Psoas muscle (tissue), 8 donors: Measurements from ENCODE around the gene CELF4. TPM values are rescaled to one million over a fixed set of nuclear protein-coding genes. Genes with fewer than 3 reads are reported as not detected.

ENCODE experiments used
- ATAC-seq, 4 donors: fragments of 200-7000 bp; cut with Tn5 transposase; one replicate each; pipeline ENCODE4 v1.9.1; 2020; ENCODE audit warnings: moderate library complexity in 3 of 4, mild to moderate bottlenecking in 2 of 4
- DNase-seq, 2 donors: peaks; one replicate each; pipeline ENCODE4 v3.0.0-alpha.2; 2020
- H3K27ac ChIP-seq: fragments of 200-600 bp; one replicate; pipeline ENCODE4 v1.8.0; 2022
- H3K27me3 ChIP-seq, 3 donors: fragments of 200-600 bp in 1 of 3; one replicate each; pipeline versions ENCODE4 v1.6.1 to v1.8.0; 2013 to 2022; ENCODE audit warnings: low read length in 2 of 3, mild to moderate bottlenecking in 2 of 3, moderate library complexity in 1 of 3; ENCODE audit not compliant: insufficient read depth in 3 of 3
- H3K36me3 ChIP-seq, 2 donors: fragments of 200-600 bp in 1 of 2; one replicate each; pipeline versions ENCODE4 v1.6.1 to v1.8.0; 2013 to 2022; ENCODE audit warnings: low read depth in 1 of 2, mild to moderate bottlenecking in 1 of 2, moderate library complexity in 1 of 2; ENCODE audit not compliant: insufficient read depth in 1 of 2
- H3K4me1 ChIP-seq: fragments of 200-600 bp; one replicate; pipeline ENCODE4 v1.8.0; 2022
- H3K4me3 ChIP-seq: fragments of 200-600 bp; one replicate; pipeline ENCODE4 v1.8.0; 2022; ENCODE audit warnings: mild to moderate bottlenecking
- H3K9me3 ChIP-seq: fragments of 200-600 bp; one replicate; pipeline ENCODE4 v1.8.0; 2022
- CTCF ChIP-seq: fragments of 200-600 bp; IDR thresholded peaks from one replicate; pipeline ENCODE4 v1.8.0; 2022; ENCODE audit warnings: antibody characterized with exemption
- WGBS, 3 donors: extraction: QIAGEN DNeasy Blood & Tissue Kit; methylation state at CpG; one replicate each; pipeline versions ENCODE4 v1.1.6 to v1.1.7; 2013; 5-methylcytosine and 5-hydroxymethylcytosine counted together
- intact Hi-C, 2 donors: fragments of 100-400 bp; cut with DNase I; formaldehyde crosslinking; loops; one replicate each; pipeline versions ENCODE4 v1.11.0 to v1.14.2; 2022
- polyA plus RNA-seq, 3 donors: library from polyadenylated mRNA; stranded (reverse); fragments of 200-250 nt; gene quantifications; one replicate each; pipeline ENCODE4 v1.2.3, GENCODE V29; 2013
- total RNA-seq, 4 donors: library from RNA; stranded (reverse); fragmentation: NEBNext Ultra II Directional in 2 of 4; extraction: Animal tissue kit (Norgen Biotek cat#: 25700) in 2 of 4; gene quantifications; one replicate each; pipeline versions ENCODE4 v1.2.1 to v1.2.4, GENCODE V29; 2021 to 2023
- donor health status: healthy with polysubstance abuse.
- donor health status: DM: no; HTN: no; CAD: no; lungs with moderate emphysema.
- donor health status: Bipolar disorder and iron deficiency.
- donor health status: healthy.
- donor health status: DM: yes; HTN: yes; CAD: no.
- donor health status: DM: no; HTN: no; CAD: no.
- donor health status: DM: no; HTN: no; CAD: no.
- donor health status: DM: yes; HTN: yes; CAD: no.

Gene CELF4
- total and polyA plus RNA-seq, 7 donors: 0.17 to 0.28 (median 0.17) TPM; not detected in 3

DNA sequence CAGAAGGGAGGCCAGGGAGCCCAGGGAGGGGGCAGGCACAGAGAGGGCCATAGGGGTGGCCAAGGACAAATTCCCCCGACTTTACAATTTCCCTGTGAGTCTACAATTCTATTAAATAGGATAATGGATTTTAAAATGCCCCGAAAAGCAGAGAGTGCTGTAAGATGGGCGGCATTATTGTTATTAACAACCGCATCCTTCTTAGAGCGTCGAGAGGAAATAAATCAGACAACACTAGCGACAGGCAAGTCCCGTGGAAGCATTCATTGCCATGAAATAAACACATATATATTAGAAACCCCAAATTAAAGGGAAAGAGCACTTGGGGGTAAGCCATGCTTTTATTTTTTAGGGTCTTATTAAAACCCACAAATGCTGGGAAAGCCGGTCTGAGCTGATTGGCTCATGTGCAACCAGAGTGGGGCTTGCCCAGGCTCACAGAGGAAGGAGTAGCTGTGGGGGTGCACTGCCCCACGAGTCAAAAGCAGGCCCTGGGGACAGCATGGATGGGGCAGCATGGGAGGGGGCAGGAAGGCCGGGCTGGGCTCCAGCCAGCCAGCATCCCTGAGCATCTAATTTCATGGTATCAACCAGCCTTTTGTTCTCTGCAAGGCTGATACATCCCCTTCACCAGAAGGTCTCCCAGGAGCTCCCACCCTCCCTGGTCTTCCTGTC lies 187.1 kb downstream of the CELF4 start:
- TF ChIP-seq CTCF: no peak
- H3K36me3 ChIP-seq: no peaks in the 10 kb centered on the region
- no peaks in the 10 kb centered on the region for H3K4me1 ChIP-seq
- no peak for ATAC-seq
- no peaks in the 10 kb centered on the region for H3K9me3 ChIP-seq
- H3K27me3 ChIP-seq: peaks cover 0 to 15% (median 2%) of the 10 kb centered on the region in 3 donors
- 47 to 53% (median 53%) methylated on average over 11 of the region's 11 CpGs for WGBS, 3 donors
- no peak overlapping the region for H3K27ac ChIP-seq
- no peak overlapping the region for H3K4me3 ChIP-seq
- DNase-seq: no peak
- intact Hi-C loops: no loop called here

GRCh38 chr18:37375181-37375580 lies 190.4 kb downstream of the CELF4 start:
- Histone ChIP-seq H3K4me3 (no peak overlapping the region), H3K4me1 (no peaks in the 10 kb centered on the region), H3K36me3 (no peaks in the 10 kb centered on the region), H3K27me3 (peaks cover 0 to 8% (median 0%) of the 10 kb centered on the region in 3 donors), H3K27ac (no peak overlapping the region), H3K9me3 (no peaks in the 10 kb centered on the region)
- whole genome bisulfite sequencing, 3 donors: 79 to 90% (median 84%) methylated on average over 7 of the region's 7 CpGs
- ATAC-seq (no peak), DNase-seq (no peak)
- intact Hi-C loops: no loop called here
- TF ChIP-seq CTCF: no peak

DNA sequence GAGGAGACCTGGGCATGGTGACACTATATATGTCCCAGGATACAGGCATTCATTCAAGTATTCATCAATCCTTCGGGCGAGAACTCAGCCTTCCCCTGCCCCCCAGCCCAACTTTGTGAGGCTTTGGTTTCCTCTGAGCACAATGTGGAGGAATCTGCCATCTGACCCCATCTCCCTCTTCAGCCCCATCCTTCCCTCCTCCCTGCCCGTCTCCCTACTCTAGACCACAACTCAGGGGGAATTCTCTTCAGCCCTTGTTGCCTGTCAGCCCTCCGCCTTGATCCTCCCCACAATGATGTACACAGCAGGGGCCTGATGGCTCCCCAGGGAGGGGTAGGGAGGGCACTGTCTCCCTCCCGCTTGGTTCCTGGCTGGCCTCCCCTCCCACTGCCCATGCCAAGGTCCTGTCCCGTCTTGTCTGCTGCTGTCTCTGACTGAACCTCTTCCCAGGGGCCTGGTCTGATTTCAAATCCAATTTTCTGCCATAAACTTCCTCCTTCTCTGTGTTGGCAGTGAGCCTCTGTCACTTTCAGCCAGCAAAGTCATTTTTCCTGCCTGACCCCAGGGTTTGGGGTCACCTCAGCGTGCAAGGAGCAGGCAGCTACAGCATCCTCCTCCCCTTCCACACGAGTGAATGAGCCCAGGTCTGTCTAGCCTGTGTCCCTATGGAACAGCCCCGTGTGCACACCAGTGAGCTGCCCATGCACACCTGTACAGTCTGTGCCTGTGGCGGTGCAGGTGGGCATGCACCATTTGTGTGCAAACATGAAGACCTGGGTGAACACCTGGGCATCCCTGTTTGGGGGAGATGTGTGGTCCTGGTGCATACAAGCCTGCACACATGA lies 197.3 kb downstream of the CELF4 start:
- H3K27me3 ChIP-seq: no peaks in the 10 kb centered on the region
- no peaks in the 10 kb centered on the region for H3K9me3 ChIP-seq
- intact Hi-C loops: no loop called here
- no peaks in the 10 kb centered on the region for H3K36me3 ChIP-seq
- DNase-seq (no peak), ATAC-seq (no peak)
- H3K4me3 ChIP-seq: no peak overlapping the region
- H3K4me1 ChIP-seq: no peaks in the 10 kb centered on the region
- H3K27ac ChIP-seq: no peak overlapping the region
- WGBS, 3 donors: 29 to 40% (median 30%) methylated on average over 10 of the region's 10 CpGs
- no peak for TF ChIP-seq CTCF

DNA sequence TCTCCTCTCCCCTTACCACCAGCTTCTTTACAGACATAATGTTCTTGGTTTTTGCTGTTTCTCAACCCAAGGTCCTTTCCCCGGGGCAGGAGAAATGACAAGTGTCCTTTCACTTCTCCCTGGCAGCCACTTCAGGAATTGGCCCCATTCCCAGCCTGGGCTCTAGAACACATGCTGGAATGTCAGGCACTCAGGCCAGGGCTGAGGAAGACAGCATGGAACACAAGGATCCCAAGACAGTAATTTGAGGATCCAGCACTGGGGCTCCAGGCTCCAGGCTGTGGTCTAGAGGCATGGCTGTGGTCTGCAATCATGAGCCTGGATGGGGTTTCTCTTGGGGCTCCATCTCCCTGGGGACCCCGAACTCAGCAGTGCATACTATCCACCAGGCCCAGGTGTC lies 201.4 kb downstream of the CELF4 start:
- 39 to 51% (median 49%) methylated on average over 2 of the region's 2 CpGs for WGBS, 3 donors
- Histone ChIP-seq H3K9me3 (no peaks in the 10 kb centered on the region), H3K4me1 (no peaks in the 10 kb centered on the region), H3K4me3 (no peak overlapping the region), H3K27ac (no peak overlapping the region), H3K27me3 (no peaks in the 10 kb centered on the region), H3K36me3 (no peaks in the 10 kb centered on the region)
- peak; percentile 35 to 64 (median 40) for ATAC-seq
- TF ChIP-seq CTCF: no peak
- DNase-seq: peak; percentile 24 to 61
- intact Hi-C loops: no loop called here
